Activated CD8-positive, alpha-beta T cell treated with anti-CD3 and anti-CD28 coated beads for 36 hours (primary cell): ENCODE measurements around the gene CPNE6. TPM values are rescaled to one million over a fixed set of nuclear protein-coding genes. Genes with fewer than 3 reads are reported as not detected.

Source experiments
- ATAC-seq: fragments of 200-7000 bp; cut with Tn5 transposase; one replicate; pipeline ENCODE4 v1.10.0; 2021; ENCODE audit warnings: mild to moderate bottlenecking, moderate library complexity
- CTCF ChIA-PET: fragments of 350-600 bp; sonication (Branson Sonifier 250); formaldehyde crosslinking; loops from one replicate; lab custom pipeline; 2021; ENCODE audit warnings: antibody characterized with exemption; lab: Charles Lee
- POLR2A ChIA-PET: fragments of 350-600 bp; sonication (Branson Sonifier 250); formaldehyde crosslinking; loops from one replicate; lab custom pipeline; 2021; ENCODE audit warnings: antibody characterized with exemption; lab: Charles Lee
- DNase-seq: peaks from one replicate; pipeline ENCODE4 v3.0.0-alpha.2; 2020
- H3K27ac Mint-ChIP-seq: one replicate; pipeline ENCODE4 v1.8.0; 2021; ENCODE audit warnings: mild to moderate bottlenecking, mixed read lengths
- H3K27me3 Mint-ChIP-seq: one replicate; pipeline ENCODE4 v1.8.0; 2021; ENCODE audit warnings: mixed read lengths
- H3K36me3 Mint-ChIP-seq: one replicate; pipeline ENCODE4 v1.8.0; 2021; ENCODE audit warnings: low read depth, mixed read lengths
- H3K4me1 Mint-ChIP-seq: one replicate; pipeline ENCODE4 v1.8.0; 2021; ENCODE audit warnings: low read depth, mixed read lengths
- H3K4me3 Mint-ChIP-seq: one replicate; pipeline ENCODE4 v1.8.0; 2021; ENCODE audit warnings: mild to moderate bottlenecking, moderate library complexity, mixed read lengths
- H3K9me3 Mint-ChIP-seq: one replicate; pipeline ENCODE4 v1.8.0; 2021; ENCODE audit warnings: mixed read lengths
- CTCF ChIP-seq: fragments of 200-600 bp; IDR thresholded peaks from one replicate; pipeline ENCODE4 v1.8.0; 2022; ENCODE audit warnings: antibody characterized with exemption, mild to moderate bottlenecking
- intact Hi-C: fragments of 100-400 bp; cut with micrococcal nuclease; formaldehyde crosslinking; loops from one replicate; pipeline ENCODE4 v1.10.0; 2022
- total RNA-seq, 2 experiments: library from RNA; stranded (reverse); gene quantifications; one replicate each; pipeline ENCODE4 v1.2.3, GENCODE V29; 2021

CPNE6 gene
- total RNA-seq, 2 experiments from 2014 or later: not detected

DNA sequence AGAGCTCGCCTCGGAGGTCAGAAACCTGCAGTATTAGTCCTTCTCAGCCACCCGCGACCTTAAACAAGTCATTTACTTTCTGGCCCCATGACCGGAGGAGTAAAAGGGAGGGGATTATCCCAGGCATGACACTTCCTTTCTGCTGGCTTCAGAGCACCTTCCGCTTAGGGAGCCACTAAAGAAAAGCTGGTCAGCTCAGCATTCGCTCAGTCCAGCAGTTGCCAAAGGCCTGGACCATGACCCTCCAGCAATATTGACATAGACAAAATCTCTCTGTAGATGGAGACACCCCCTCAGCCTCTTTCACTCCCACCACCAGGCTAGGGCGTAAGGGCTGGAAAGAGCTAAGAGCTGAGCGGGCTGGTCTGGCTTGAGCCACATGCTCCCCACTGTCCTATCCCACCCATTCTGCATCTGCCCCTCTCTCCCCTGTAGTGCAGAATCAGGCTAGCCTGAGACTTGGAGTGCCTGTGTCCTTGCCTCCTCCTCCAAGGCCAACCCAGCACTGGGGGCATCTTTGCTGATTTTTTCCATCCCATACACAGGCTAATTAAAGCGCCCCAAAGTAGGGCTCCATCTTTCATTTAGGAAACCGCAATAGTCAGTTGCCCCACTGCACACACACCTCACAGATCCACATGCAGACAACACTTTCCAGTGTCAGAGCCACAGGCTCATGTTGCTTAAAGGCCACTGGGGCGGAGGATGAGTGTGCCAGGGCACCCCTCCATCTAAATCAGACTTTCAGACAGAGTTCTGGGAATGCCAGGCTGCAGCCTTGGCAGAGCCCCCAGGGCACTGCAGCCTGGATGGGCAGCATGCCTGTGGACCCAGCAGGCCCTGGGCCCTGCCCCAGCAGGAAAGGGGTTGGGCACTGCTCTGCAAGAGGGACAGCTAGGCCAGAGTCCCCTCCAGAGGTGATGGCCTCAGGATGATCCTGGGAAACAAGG, 4.0 kb upstream of the CPNE6 start:
- Mint-ChIP-seq H3K27me3 (no peaks in the 10 kb centered on the region), H3K4me3 (no peak overlapping the region), H3K9me3 (no peaks in the 10 kb centered on the region), H3K36me3 (no peaks in the 10 kb centered on the region), H3K27ac (no peak overlapping the region), H3K4me1 (peaks cover 7% of the 10 kb centered on the region)
- TF ChIP-seq CTCF: no peak
- ChIA-PET POLR2A (interaction anchor here (0.5 to 1.7 kb wide), 2 partner anchors 8 to 27 kb away, joined by 3 to 5 read pairs; no protein-coding TSS in a partner anchor), CTCF (interaction anchor here (1.1 to 4.0 kb wide), 6 partner anchors 9 to 23 kb away, joined by 3 to 28 read pairs (median 10); no protein-coding TSS in a partner anchor)
- DNase-seq (no peak), ATAC-seq (no peak)
- intact Hi-C loops: no loop called here

DNA sequence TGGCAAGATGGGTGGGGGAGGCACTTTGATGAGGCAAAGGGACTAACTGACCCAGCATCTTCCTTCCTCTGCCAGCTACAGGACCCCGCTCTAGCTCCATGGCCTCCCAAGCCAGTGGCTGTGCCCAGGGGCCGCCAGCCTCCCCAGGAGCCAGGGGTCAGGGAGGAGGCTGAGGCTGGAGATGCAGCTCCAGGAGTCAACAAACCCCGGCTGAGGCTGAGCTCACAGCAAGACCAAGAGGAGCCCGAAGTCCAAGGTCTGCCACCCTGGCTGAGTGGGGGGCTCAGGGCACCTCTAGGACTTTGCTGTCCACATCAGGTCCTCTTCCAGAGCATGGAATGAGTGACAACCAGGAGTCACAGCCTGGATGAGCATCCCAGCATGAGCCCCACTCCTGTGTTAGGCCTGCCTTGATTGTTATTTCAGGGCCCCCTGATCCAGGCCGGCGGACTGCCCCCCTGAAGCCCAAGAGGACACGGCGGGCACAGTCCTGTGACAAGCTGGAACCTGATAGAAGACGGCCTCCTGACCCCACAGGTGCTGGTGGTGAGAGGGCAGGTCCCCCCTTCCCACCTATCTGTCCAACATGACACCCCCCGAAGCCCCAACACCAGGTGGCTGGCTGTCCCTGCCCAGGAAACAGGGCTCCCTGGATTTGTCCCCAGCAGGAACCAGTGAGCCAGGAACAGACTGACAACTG, 2.5 kb upstream of the CPNE6 start:
- Mint-ChIP-seq H3K4me1 (peaks cover 7% of the 10 kb centered on the region), H3K9me3 (no peaks in the 10 kb centered on the region), H3K4me3 (no peak overlapping the region), H3K27ac (no peak overlapping the region), H3K36me3 (no peaks in the 10 kb centered on the region), H3K27me3 (no peaks in the 10 kb centered on the region)
- no peak for DNase-seq
- ATAC-seq: no peak
- no peak for TF ChIP-seq CTCF
- intact Hi-C loops: no loop called here
- POLR2A ChIA-PET: interaction anchor here (0.9 kb wide), 1 partner anchor 26 kb away, joined by 3 read pairs; no protein-coding TSS in a partner anchor
- CTCF ChIA-PET: interaction anchor here (1.2 to 5.1 kb wide), 5 partner anchors 11 to 60 kb away, joined by 3 to 31 read pairs (median 8); no protein-coding TSS in a partner anchor

DNA sequence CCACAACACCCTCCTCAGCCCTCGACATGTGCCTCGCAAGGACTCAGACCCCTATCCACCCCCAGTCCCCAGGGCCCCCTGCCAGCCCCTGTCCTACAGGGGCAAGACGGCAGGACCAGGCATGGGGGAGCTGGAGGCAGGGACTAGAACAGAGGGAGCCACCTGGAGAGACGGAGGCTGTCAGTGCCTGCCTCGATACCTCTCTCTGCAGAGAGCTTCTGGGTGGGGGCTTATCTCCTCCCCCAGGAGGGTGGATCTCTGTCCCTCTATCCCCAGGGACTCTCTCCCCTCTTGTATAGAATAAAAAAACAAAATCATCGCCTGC, 2.0 kb upstream of the CPNE6 start:
- no peak for DNase-seq
- intact Hi-C loops: no loop called here
- Mint-ChIP-seq H3K4me3 (no peak overlapping the region), H3K27me3 (no peaks in the 10 kb centered on the region), H3K9me3 (no peaks in the 10 kb centered on the region), H3K27ac (no peak overlapping the region), H3K36me3 (no peaks in the 10 kb centered on the region), H3K4me1 (peaks cover 7% of the 10 kb centered on the region)
- ChIA-PET CTCF (interaction anchor here (0.7 to 5.1 kb wide), 7 partner anchors 9 to 61 kb away, joined by 3 to 31 read pairs (median 8); no protein-coding TSS in a partner anchor), POLR2A (interaction anchor here (0.9 kb wide), 1 partner anchor 26 kb away, joined by 3 read pairs; no protein-coding TSS in a partner anchor)
- no peak for ATAC-seq
- TF ChIP-seq CTCF: no peak

GRCh38 chr14:24070285-24071143, 848 bp upstream of the CPNE6 start:
- Mint-ChIP-seq H3K9me3 (no peaks in the 10 kb centered on the region), H3K4me3 (no peak overlapping the region), H3K4me1 (peaks cover 11% of the 10 kb centered on the region), H3K36me3 (no peaks in the 10 kb centered on the region), H3K27me3 (no peaks in the 10 kb centered on the region), H3K27ac (no peak overlapping the region)
- ChIA-PET POLR2A (interaction anchor here (1.3 to 2.1 kb wide), 3 partner anchors 10 to 17 kb away, joined by 3 to 8 read pairs (median 3); no protein-coding TSS in a partner anchor), CTCF (interaction anchor here (1.2 to 5.1 kb wide), 6 partner anchors 9 to 226 kb away, joined by 4 to 31 read pairs (median 10); no protein-coding TSS in a partner anchor)
- intact Hi-C loops: no loop called here
- TF ChIP-seq CTCF: no peak
- DNase-seq (no peak), ATAC-seq (no peak)
